Activated T-cell treated with anti-CD3 and anti-CD28 coated beads, Interleukin-2, amount 50 U/mL, for 1 hour (primary cell): ENCODE data around the gene GCNT1.
"Not testable (repeated sequence)": the region's sequence is repeated elsewhere in the genome, so short reads cannot be mapped to it uniquely, and the experiment has no call there.

Experiments used
- DNase-seq: peaks from one replicate; pipeline ENCODE4 v3.0.0-alpha.2; 2020

GCNT1 gene

DNA sequence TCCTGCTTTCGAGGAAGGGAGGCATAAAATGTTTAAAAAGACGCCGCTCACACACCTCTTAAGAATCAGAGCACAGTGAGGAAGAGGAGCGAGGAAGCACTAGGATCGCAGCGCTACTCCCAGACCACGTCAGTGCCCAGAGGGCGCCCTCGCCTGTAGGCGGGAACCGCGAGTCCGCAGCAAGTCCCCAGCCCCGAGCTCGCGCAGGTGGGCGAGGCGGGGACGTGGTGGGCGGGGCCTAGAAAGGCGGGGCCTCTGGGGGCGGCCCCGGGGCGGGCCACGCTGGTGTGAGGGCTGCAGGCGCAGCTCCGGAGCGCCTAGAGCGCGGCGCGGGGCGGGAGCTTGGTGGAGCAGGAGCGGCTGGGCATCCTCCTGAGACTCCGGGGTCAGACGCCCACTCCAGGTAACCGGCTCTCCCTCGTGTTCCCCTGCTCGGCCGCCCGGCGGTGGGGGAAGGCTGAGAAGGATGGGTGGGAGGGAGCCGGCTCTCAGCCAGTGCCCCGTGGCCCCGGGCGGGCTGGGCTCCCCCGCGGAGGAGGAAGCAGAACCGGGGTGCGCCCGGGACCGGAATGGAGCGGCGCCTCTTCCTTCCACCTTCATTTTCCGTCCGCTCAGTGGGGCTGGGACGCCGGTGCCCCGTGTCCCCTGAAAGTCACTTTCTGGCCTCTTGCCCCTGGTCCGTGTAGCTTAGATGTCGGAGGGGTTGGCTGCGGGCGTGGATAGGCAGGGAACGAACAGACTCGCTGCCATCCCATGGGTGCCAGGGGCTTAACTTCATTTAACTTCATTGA, at the start of gene GCNT1:
Gene GCNT1 (plus strand): TSS at position 280 of the 791 bp plus-strand sequence. CDS start 43,200 bp downstream, outside the sequence.
- peak; percentile 95 for DNase-seq

DNA sequence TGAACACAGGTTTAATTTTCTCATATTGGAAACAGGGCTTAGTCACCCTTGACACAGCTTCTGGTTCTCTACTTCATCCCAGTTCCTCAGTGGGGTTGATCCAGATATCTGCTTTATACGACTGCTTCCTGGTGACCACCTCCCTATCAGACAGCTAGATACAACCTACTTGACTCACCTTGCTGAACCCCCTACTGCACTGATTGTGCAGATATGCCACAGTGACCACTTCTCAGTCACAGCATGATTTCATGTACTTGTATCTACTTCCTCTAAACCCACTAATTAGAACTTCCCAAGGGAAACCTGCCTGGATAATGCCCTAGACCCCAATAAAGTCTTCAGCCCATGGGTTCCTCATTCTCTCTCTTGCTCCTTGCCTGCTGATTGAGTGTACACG, 46.3 kb upstream of the GCNT1 start:
- DNase-seq, result no peak

DNA sequence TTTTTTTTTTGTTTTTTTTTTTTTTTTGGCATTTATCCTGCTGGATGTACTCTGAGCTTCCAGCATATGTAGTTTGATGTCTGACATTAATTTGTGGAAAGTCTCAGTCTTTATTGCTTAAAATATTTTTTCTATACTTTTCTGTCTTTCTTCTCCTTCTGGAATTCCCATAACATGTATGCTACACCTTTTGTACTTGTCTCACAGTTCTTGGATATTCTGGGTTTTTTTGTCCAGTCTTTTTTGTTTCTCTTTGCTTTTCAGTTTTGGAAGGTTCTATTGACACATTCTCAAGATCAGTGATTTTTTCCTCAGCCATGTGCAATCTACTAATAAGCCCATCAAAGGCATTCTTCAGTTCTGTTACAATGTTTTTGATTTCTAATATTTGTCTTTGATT, 45.3 kb upstream of the GCNT1 start:
- DNase-seq, result no peak

DNA sequence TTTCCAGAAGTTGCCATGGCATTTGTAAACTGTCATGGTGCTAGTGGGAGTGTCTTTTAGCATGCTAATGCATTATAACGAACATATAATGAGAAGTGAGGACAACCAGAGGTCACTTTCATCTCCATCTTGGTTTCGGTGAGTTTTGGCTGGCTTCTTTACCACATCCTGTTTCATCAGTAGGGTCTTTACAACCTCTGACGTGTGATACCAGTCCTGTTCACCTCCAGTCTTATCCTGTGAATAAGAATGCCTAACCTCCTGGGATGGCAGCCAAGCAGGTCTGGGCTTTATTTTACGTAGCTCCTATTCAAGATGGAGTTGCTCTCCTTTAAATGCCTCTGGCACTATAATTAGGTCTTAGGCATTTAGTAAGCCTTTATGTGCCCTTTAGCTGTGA, 44.3 kb upstream of the GCNT1 start:
- DNase-seq, result no peak

DNA sequence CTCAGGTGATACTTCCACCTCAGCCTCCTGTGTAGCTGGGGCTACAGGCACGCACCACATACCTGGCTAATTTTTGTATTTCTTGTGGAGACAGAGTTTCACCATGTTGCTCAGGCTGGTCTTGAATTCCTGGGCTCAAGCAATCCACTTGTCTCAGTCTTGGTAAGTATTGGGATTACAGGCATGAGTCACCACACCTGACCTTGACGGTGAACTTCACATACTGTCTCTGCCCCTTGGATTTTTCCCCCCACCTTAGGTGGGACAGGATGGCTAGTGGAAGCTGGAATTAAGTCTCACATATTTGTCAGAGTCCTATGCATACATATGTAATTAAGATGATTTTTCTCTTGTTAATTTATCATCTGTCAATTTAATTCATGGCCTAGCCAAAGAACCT, 43.8 kb upstream of the GCNT1 start:
- no peak for DNase-seq

DNA sequence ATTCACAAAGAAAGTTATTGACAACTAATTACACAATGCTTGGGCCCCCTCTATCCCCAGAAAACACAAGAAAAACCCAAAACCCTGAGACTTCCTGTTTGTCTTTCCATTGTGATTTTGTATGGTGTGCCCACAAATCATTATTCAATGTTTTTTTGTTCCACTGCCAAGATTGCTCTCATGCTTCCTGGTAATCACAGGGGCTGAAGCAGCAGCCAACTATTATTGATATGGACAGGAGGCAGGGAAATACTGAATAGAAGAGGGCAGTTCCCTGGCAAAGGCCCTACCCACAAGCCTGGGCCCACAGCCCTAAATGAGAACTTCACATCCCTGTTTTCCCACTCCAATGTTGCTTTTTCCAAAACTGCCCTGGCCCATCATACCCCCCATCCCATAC, 43.3 kb upstream of the GCNT1 start:
- no peak for DNase-seq

DNA sequence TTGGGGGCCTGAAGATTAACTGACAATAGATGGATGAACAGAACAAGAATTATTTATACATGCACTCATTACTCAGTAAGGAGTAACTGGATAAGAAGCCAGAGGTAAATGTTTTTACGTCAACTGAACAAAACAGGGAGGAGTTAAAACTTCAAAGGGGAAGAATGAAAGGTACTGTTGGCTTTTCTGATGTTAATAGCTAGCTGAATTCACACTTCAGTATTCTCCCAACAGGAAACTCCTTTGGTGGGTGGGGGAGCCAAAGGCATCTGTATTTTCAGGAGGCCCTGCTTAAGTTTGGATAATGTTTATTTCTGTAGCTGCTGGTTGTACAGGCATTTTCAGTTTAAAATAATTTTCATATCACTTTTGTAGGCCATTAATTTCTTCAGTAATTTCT, 41.6 kb upstream of the GCNT1 start:
- no peak for DNase-seq

DNA sequence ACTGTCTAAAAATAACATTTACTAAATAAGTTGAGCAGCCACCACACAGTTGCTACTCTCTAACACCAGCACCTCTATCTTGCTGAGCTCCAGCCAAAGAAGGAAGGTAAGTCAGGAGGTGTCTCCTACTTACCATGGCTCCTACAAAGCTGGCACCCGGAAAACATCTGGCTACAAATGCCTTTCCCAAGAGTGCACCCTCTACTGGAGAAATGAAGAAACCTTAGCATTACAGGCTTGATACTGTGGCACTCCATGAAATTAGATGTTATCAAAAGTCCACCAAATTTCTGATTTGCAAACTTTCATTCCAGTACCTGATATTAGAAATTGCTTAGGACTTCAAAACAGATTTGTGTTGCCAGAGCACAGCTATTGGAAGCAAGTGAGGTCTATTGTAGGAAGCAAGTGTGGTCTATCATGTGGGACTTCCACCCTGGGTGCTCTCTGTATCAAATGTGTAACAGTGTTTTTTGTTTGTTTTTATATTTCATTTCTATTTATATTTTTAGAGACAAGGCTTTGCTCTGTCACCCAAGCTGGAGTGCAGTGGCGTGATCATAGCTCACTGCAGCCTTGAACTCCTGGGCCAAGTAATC, 39.1 kb upstream of the GCNT1 start:
- no peak for DNase-seq

DNA sequence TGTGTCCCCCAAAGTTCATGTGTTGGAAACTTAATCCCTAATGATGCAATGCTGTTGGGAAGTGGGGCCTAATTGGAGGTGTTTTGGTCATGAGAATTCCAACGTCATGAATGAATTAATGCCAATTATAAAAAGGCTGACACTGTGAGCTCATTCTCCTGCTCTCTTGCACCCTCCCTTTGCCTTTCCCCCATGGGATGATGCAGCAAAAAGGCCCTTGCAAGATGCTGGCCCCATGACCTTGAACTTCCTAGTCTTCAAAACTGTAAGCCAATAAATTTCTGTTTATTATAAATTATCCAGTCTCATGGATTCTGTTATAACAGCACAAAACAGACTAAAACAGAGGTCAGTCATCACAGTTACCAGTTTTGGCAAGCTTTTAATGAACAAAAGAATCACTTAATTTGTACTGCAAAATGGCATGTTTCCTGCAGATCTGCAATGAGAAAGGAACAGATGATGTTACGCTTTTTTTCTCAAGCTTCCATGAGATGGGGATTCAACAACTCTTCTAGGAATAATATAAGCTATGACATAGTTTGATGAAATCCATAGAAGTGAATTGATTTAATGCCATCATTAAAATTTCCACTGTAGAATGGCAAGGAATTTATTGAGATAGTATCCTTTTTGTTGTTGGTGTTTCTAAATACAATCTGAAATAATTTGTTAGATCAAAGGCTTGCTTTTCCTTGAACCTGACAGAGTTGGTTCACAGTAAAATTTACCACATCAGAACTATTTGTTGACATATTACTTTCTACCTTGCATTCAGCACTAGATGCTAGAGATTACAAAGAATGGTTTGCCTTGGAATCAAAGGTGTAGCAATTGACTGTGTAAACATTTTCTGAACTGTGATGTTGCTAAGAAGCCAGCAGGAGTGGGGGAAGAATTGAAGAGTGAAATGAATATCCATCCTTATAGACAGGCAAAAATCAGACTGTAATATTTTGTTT, 35.5 kb upstream of the GCNT1 start:
- DNase-seq, result no peak

DNA sequence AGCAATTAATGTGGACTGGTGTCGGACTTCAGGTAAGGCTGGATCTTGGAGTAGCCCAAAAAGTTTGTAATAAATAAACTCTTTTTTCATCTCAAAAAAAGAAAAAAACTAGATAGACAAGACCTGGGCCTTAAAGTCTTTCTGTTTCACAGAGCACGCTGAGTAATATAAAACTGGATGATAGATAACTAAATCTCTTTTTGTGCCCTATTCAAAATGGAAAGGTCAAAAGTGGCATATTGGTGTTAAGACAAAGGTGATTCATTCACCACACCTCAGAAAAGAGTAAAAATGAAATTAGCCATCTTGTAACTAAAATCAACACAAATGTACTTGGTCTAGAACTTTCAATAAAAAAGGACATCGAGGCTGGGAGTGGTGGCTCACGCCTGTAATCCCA, 34.5 kb upstream of the GCNT1 start:
- DNase-seq, result no peak

DNA sequence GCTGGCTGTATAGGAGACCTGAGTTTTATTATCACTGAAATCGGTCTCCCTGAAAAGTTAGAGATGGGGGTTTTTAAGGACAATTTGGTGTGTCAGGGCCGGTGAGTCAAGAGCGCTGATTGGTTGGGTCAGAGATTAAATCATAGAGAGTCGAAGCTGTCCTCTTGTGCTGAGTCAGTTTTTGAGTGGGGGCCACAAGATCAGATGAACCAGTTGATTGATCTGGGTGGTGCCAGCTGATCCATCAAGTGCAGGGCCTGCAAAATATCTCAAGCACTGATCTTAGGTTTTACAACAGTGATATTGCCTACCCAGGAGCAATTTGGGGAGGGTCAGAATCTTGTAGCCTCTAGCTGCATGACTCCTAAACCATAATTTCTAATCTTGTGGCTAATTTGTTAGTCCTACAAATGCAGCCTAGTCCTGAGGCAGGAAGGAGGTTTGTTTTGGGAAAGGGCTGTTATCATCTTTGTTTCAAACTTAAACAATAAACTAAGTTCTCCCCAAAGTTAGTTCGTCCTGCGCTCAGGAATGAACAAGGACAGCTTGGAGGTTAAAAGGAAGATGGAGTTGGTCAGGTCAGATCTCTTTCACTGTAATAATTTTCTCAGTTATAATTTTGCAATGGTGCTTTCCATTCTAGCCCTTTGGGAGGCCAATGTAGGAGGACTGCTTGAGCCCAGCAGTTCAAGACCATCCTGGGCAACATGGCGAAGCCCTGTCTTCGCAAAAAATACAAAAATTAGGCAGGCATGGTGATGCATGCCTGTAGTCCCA, 33.1 kb upstream of the GCNT1 start:
- DNase-seq, result no peak

DNA sequence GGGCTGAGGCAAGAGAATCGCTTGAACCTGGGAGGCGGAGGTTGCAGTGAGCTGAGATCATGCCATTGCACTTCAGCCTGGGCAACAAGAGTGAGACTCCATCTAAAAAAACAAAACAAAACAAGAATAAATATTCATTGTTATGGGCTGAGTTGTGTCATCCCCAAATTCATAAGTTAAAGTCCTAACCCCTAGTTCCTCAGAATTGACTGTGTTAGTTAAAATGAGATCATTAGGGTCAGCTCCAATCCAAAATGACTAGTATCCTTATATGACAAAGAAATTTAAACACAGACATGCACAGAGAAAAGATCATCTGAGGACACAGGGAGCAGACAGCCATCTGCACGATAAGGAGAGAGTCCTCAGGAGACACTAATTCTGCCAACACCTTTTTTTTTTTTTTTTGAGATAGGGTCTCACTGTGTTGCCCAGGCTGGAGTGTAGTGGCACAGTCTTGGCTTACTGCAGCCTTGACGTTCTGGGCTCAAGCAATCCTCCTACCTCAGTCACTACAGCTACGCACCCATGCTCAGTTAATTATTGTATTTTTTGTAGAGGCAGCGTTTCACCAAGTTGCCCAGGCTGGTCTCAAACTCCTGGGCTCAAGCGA, 32.1 kb upstream of the GCNT1 start:
- DNase-seq, result no peak

DNA sequence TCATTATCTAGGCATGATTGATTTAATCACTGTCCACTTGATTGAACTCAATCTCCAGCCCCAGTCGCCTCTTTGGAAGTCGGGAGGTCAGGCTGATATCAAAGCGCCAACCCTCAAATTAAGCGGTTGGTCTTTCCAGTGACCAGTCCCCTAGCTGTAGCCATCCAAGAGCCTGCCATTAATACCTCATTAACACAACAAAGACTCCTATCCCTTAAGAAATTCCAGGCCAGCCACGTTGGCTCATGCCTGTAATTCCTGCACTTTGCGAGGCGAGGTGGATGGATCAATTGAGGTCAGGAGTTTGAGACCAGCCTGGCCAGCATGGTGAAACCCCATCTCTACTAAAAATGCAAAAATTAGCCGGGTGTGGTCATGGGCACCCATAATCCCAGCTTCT, 27.4 kb upstream of the GCNT1 start:
- no peak for DNase-seq

DNA sequence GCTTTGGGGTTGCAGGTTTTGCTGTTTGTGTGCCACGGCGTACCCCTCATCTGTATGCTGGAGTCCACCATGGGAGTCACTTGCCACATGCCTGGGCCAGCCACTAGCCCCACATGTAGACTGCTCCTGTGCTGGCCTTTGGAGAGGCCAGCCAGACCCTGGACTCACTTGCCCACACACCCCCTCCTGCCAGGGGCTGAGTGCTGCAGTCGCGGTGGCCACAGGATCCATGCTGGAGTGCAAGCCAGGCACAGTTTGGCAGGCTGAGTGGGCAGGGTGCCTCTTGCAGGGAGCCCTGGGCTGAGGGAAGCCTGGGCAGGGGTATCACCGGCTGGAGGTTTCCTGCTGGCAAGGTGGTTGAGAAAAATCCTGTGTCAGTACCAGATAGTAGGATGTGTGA, 25.6 kb upstream of the GCNT1 start:
- DNase-seq, result no peak

DNA sequence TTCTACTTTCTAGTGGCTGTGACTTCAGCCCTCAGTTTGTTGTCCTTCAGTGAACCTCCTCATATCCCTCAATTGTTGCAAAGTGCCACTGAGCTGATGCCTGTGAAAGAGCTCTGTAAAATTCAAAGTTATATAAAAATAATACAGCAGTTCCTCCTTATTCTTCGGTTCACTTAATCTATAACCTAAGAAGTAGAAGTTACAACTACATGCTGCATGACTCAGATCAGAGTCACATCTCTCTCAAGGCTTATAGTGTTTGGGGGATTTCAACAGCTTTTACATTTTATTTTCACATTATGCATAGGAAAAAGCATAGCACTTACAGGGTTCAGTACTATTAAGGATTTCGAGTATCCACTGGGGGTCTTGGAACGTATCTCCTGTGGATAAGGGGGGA, 25.1 kb upstream of the GCNT1 start:
- DNase-seq, result no peak

DNA sequence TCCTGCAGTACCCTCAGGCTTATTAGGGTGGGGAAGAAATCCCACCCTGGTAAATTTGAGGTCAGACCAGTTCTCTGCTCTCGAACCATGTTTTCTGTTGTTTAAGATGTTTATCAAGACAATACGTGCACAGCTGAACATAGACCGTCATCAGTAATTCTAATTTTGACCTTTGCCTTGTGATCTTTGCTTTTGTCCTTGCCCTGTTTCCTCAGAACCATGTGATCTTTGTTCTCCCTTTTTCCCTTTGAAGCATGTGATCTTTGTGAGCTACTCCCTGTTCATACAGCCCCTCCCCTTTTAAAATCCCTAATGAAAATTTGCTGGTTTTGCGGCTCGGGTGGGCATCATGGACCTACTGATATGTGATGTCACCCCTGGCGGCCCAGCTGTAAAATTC, 24.1 kb upstream of the GCNT1 start:
- DNase-seq, result not testable (repeated sequence)

DNA sequence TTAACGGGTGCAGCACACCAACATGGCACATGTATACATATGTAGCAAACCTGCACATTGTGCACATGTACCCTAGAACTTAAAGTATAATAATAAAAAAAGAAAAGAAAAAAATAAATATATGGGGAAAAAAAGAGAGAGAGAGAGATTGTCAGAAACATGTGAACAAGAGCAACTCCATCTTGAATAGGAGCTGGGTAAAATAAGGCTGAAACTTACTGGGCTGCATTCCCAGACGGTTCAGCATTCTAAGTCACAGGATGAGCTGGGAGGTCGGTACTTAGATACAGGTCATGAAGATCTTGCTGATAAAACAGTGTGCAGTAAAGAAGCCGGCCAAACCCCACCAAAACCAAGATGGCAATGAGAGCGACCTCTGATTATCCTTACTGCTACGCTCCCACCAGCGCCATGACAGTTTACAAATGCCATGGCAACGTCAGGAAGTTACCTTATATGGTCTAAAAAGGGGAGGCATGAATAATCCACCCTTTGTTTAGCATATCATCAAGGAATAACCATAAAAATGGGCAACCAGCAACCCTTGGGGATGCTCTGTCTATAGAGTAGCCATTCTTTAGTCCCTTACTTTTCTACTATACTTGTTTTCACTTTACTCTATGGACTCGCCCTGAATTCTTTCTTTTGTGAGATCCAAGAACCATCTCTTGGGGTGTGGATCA, 21.8 kb upstream of the GCNT1 start:
- not testable (repeated sequence) for DNase-seq

DNA sequence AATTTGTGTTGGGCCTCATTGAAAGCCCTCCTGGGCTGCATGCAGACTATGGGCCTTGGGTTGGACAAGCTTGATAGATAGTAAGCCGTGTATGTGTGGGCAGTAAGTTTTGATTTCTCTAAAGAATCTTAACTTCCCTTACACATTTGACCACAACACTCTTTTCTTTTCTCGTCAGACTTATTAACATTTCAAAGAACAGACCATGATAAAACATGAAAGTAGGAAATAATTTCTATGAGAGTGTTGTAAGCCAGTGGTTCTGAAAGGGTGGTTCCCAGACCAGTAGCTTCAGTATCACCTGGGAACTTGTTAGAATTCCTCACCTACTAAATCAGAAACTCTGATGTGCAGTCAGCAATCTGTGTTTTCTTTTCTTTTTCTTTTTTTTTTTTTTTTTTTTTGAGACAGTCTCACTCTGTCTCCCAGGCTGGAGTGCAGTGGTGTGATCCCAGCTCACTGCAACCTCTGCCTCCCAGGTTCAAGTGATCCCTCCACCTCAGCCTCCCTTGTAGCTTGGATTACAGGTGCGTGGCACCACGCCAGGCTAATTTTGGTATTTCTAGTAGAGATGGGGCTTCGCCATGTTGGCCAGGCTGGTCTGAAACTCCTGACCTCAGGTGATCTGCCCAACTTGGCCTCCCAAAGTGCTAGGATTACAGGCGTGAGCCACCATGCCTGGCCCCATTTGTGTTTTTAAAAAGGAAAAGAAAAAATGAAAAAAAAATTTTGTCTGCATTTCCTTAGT, 20.0 kb upstream of the GCNT1 start:
- DNase-seq, result no peak

DNA sequence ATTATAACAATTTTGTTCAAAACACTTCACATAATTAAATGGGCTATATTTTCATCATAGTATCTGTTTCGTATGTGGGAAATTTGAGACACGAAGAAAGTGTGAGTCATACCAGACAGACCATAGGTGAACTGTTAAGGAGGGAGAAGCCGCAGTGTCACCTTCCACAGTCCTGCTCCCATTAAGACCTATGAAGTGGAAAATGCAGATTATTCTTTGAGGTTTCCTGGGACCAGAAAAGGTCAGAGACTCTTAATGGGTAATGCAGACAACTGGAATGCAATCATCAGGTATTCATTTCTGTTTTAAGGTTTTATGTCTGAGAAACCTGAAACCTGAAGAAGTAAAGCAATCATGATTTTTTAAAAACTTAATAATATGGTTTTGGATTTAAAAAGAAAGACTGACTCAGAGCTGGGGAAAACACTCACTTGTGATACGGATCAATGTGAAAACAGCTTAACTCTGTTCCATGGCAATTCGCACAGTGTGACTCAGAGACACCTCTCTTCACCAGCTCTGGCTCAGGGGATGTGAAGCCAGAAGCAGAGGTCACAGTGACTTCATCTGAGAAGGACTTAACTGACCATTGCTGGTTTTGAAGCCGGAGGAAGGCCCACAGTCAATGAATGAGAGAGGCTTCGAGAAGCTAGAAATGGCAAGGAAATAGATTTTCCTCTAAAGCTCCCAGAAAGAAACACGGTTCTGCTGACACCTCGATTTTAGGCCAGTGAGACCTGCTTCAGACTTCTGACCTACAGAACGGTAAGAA, 17.2 kb upstream of the GCNT1 start:
- no peak for DNase-seq

DNA sequence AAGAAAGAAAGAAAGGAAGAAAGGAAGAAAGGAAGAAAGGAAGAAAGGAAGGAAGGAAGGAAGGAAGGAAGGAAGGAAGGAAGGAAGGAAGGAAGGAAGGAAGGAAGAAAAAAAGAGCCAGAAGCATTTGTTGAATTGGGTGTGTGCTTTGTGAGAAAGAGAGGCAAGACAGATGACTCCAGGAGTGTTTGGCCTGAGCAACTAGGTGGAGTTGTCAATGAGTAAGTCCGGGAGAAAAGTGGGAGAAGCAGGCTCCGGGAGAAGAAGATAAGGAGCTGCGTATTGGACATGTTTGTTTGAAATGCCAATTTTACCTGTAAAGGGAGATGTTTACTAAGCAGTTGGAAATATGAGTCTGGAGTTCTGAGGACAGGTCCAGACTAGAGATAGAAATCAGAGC, 15.1 kb upstream of the GCNT1 start:
- no peak for DNase-seq
